HG02588 (cell line): ENCODE data around the gene CATSPERB.
"Not testable (repeated sequence)": the region's sequence is repeated elsewhere in the genome, so short reads cannot be mapped to it uniquely, and the experiment has no call there.

Experiments used
- ATAC-seq: cut with Tn5 transposase; IDR thresholded peaks from one replicate; pipeline ENCODE4 v1.9.1; 2021; ENCODE audit warnings: mild to moderate bottlenecking, moderate library complexity; ENCODE audit not compliant: unreplicated experiment

CATSPERB gene

GRCh38 chr14:91731986-91732385 lies at the start of gene CATSPERB:
Gene CATSPERB (minus strand): TSS chr14:91732086. CDS start chr14:91729479, 2,607 bp downstream.
- ATAC-seq = no peak

GRCh38 chr14:91780452-91780851 lies 48.6 kb upstream of the CATSPERB start:
- no peak for ATAC-seq

GRCh38 chr14:91778217-91778616 lies 46.3 kb upstream of the CATSPERB start:
- ATAC-seq = no peak

- no peak for ATAC-seq
These were observed 42.5 kb upstream of the CATSPERB start for GRCh38 chr14:91774140-91775096.

GRCh38 chr14:91770185-91770584 lies 38.3 kb upstream of the CATSPERB start:
- ATAC-seq = no peak

GRCh38 chr14:91755570-91756295 lies 23.8 kb upstream of the CATSPERB start:
- no peak for ATAC-seq

- ATAC-seq = no peak
These were observed 22.9 kb upstream of the CATSPERB start for GRCh38 chr14:91754819-91755218.

GRCh38 chr14:91754185-91754584 lies 22.3 kb upstream of the CATSPERB start:
- no peak for ATAC-seq

GRCh38 chr14:91753501-91754128 lies 21.7 kb upstream of the CATSPERB start:
- ATAC-seq = no peak

GRCh38 chr14:91752961-91753360 lies 21.1 kb upstream of the CATSPERB start:
- ATAC-seq = no peak

- ATAC-seq = no peak
These were observed 19.8 kb upstream of the CATSPERB start for GRCh38 chr14:91751719-91752118.

- ATAC-seq = no peak
These were observed 18.8 kb upstream of the CATSPERB start for GRCh38 chr14:91750634-91751198.

GRCh38 chr14:91749868-91750267 lies 18.0 kb upstream of the CATSPERB start:
- no peak for ATAC-seq

GRCh38 chr14:91748049-91748448 lies 16.2 kb upstream of the CATSPERB start:
- no peak for ATAC-seq

- no peak for ATAC-seq
These were observed 13.5 kb upstream of the CATSPERB start for GRCh38 chr14:91745344-91745743.

GRCh38 chr14:91744068-91744480 lies 12.2 kb upstream of the CATSPERB start:
- ATAC-seq = no peak

GRCh38 chr14:91743305-91743653 lies 11.4 kb upstream of the CATSPERB start:
- no peak for ATAC-seq

- ATAC-seq = no peak
These were observed 10.9 kb upstream of the CATSPERB start for GRCh38 chr14:91742621-91743304.

GRCh38 chr14:91739867-91740266 lies 8.0 kb upstream of the CATSPERB start:
- not testable (repeated sequence) for ATAC-seq

GRCh38 chr14:91737619-91738018 lies 5.7 kb upstream of the CATSPERB start:
- ATAC-seq = no peak
